ENCODE results near the gene SIAH3.

The SIAH3 gene

GRCh38 chr13:45865414-45865813, 13.9 kb upstream of the SIAH3 start:
- Histone ChIP-seq H3K27me3 (ENCODE audit: low read length) (no peaks in the 10 kb centered on the region), H3F3A (ENCODE audit: insufficient read depth) (no peaks in the 10 kb centered on the region), H3K36me3 (ENCODE audit: low read length) (no peaks in the 10 kb centered on the region), H3K4me3 (ENCODE audit: insufficient read depth, low read length, poor library complexity, severe bottlenecking) (no peak overlapping the region), H3K79me2 (ENCODE audit: insufficient read depth, low read length) (no peaks in the 10 kb centered on the region), H3K4me2 (ENCODE audit: low read depth, low read length, poor library complexity, severe bottlenecking) (no peak overlapping the region), H4K20me1 (ENCODE audit: low read depth, low read length) (no peaks in the 10 kb centered on the region), H3K9ac (ENCODE audit: low read length) (no peak overlapping the region), H3K9me2 (replicated peaks; ENCODE audit: insufficient read depth, low read length) (no peaks in the 10 kb centered on the region), H2AFZ (ENCODE audit: low read depth, low read length, severe bottlenecking) (no peak overlapping the region), H3K27ac (ENCODE audit: low read depth, low read length) (no peak overlapping the region), H3K9me3 (ENCODE audit: insufficient read depth, low read length) (no peaks in the 10 kb centered on the region)
- TF ChIP-seq EZH2phosphoT487 (conservative IDR thresholded peaks at IDR 0.05; ENCODE audit: low read length), result no peak
- TF ChIP-seq CTCF (IDR thresholded peaks at IDR 0.05; ENCODE audit: insufficient read depth, low read length, poor library complexity, severe bottlenecking), result no peak

- Histone ChIP-seq H3K27me3 (ENCODE audit: low read length) (no peaks in the 10 kb centered on the region), H3K79me2 (ENCODE audit: insufficient read depth, low read length) (no peaks in the 10 kb centered on the region), H3K9me3 (ENCODE audit: insufficient read depth, low read length) (no peaks in the 10 kb centered on the region), H4K20me1 (ENCODE audit: low read depth, low read length) (no peaks in the 10 kb centered on the region), H3K9me2 (replicated peaks; ENCODE audit: insufficient read depth, low read length) (no peaks in the 10 kb centered on the region), H2AFZ (ENCODE audit: low read depth, low read length, severe bottlenecking) (no peak overlapping the region), H3K36me3 (ENCODE audit: low read length) (no peaks in the 10 kb centered on the region), H3F3A (ENCODE audit: insufficient read depth) (no peaks in the 10 kb centered on the region), H3K9ac (ENCODE audit: low read length) (no peak overlapping the region), H3K27ac (ENCODE audit: low read depth, low read length) (no peak overlapping the region), H3K4me3 (ENCODE audit: insufficient read depth, low read length, poor library complexity, severe bottlenecking) (no peak overlapping the region), H3K4me2 (ENCODE audit: low read depth, low read length, poor library complexity, severe bottlenecking) (no peak overlapping the region)
- TF ChIP-seq CTCF (IDR thresholded peaks at IDR 0.05; ENCODE audit: insufficient read depth, low read length, poor library complexity, severe bottlenecking) (no peak), EZH2phosphoT487 (conservative IDR thresholded peaks at IDR 0.05; ENCODE audit: low read length) (no peak)
These were observed 12.4 kb upstream of the SIAH3 start for GRCh38 chr13:45863709-45864590.

- no peaks in the 10 kb centered on the region for H3K79me2 ChIP-seq (ENCODE audit: insufficient read depth, low read length)
- H3K4me2 ChIP-seq (ENCODE audit: low read depth, low read length, poor library complexity, severe bottlenecking), result no peak overlapping the region
- no peaks in the 10 kb centered on the region for H3K36me3 ChIP-seq (ENCODE audit: low read length)
- H4K20me1 ChIP-seq (ENCODE audit: low read depth, low read length), result no peaks in the 10 kb centered on the region
- H3K27ac ChIP-seq (ENCODE audit: low read depth, low read length), result no peak overlapping the region
- no peaks in the 10 kb centered on the region for H3K9me3 ChIP-seq (ENCODE audit: insufficient read depth, low read length)
- no peak overlapping the region for H3K4me3 ChIP-seq (ENCODE audit: insufficient read depth, low read length, poor library complexity, severe bottlenecking)
- no peaks in the 10 kb centered on the region for H3F3A ChIP-seq (ENCODE audit: insufficient read depth)
- no peaks in the 10 kb centered on the region for H3K27me3 ChIP-seq (ENCODE audit: low read length)
- no peak overlapping the region for H2AFZ ChIP-seq (ENCODE audit: low read depth, low read length, severe bottlenecking)
- H3K9ac ChIP-seq (ENCODE audit: low read length), result no peak overlapping the region
- TF ChIP-seq EZH2phosphoT487 (conservative IDR thresholded peaks at IDR 0.05; ENCODE audit: low read length), result no peak
- TF ChIP-seq CTCF (IDR thresholded peaks at IDR 0.05; ENCODE audit: insufficient read depth, low read length, poor library complexity, severe bottlenecking), result no peak
- H3K9me2 ChIP-seq (replicated peaks; ENCODE audit: insufficient read depth, low read length), result no peaks in the 10 kb centered on the region
These were observed 9.8 kb upstream of the SIAH3 start for GRCh38 chr13:45861322-45861721.

Measured in SU-DHL-6 (cell line).